Activated CD8-positive, alpha-beta memory T cell treated with anti-CD3 and anti-CD28 coated beads, Interleukin-2, amount 50 U/mL, for 1 hour (primary cell): ENCODE measurements around the gene RBL1.

Source experiments
- DNase-seq: peaks from one replicate; pipeline ENCODE4 v3.0.0-alpha.2; 2020; ENCODE audit errors: extremely low read depth

The RBL1 gene

GRCh38 chr20:36951198-36951978 lies 144.4 kb downstream of the RBL1 start, which contains the start of gene SAMHD1:
Gene SAMHD1, minus strand, starts transcription at chr20:36951708. Its CDS starts 65 bp downstream, at chr20:36951643.
- DNase-seq = peak; percentile 50

GRCh38 chr20:36950414-36951197 lies 145.2 kb downstream of the RBL1 start:
- no peak for DNase-seq
